NT2/D1 (cell line): ENCODE data around the gene SLC7A6OS.
A peak's percentile ranks its signal among the peaks of the same experiment; 100 is the strongest.

ENCODE experiments used
- DNase-seq: peaks from one replicate; pipeline ENCODE4 v3.0.0-alpha.2; 2011; ENCODE audit warnings: low read depth, low spot score
- H3K27me3 ChIP-seq: 2 replicates; pipeline ENCODE4 v1.6.0; 2011; ENCODE audit warnings: mild to moderate bottlenecking; ENCODE audit not compliant: insufficient read length, insufficient read depth
- H3K36me3 ChIP-seq: 2 replicates; pipeline ENCODE4 v1.6.1; 2011; ENCODE audit warnings: mild to moderate bottlenecking, low read length, mixed read lengths; ENCODE audit not compliant: insufficient read depth, insufficient read length
- H3K4me1 ChIP-seq: 2 replicates; pipeline ENCODE4 v1.5.1; 2011; ENCODE audit not compliant: insufficient read depth, insufficient read length
- H3K4me3 ChIP-seq: 2 replicates; pipeline ENCODE4 v1.5.1; 2011; ENCODE audit warnings: low read depth; ENCODE audit not compliant: insufficient read length
- H3K9ac ChIP-seq: 2 replicates; pipeline ENCODE4 v1.6.0; 2011; ENCODE audit warnings: low read depth; ENCODE audit not compliant: insufficient read length
- H3K9me3 ChIP-seq: 2 replicates; pipeline ENCODE4 v1.5.1; 2011; ENCODE audit warnings: mild to moderate bottlenecking, low read length; ENCODE audit not compliant: insufficient read depth
- SUZ12 ChIP-seq: IDR thresholded peaks from 2 replicates; pipeline ENCODE4 v1.6.1; 2011; ENCODE audit not compliant: insufficient read length, insufficient read depth; ENCODE audit errors: extremely low read depth
- YY1 ChIP-seq: IDR thresholded peaks from 2 replicates; pipeline ENCODE4 v1.6.1; 2011; ENCODE audit not compliant: insufficient read length, insufficient read depth
- ZNF274 ChIP-seq: IDR thresholded peaks from 2 replicates; pipeline ENCODE4 v1.6.1; 2011; ENCODE audit warnings: mild to moderate bottlenecking, low read depth, low read length

SLC7A6OS gene

GRCh38 chr16:68328151-68328859, 17.6 kb upstream of the SLC7A6OS start:
- Histone ChIP-seq H3K4me1 (peaks cover 3% of the 10 kb centered on the region), H3K36me3 (peaks cover 73% of the 10 kb centered on the region), H3K27me3 (no peaks in the 10 kb centered on the region), H3K9me3 (no peaks in the 10 kb centered on the region), H3K4me3 (no peak overlapping the region), H3K9ac (no peak overlapping the region)
- peak; percentile 87 for DNase-seq
- TF ChIP-seq SUZ12 (no peak), YY1 (no peak), ZNF274 (no peak)

- TF ChIP-seq ZNF274: no peak
- no peak for TF ChIP-seq SUZ12
- no peak for TF ChIP-seq YY1
- Histone ChIP-seq H3K36me3 (peaks cover 85% of the 10 kb centered on the region), H3K9me3 (no peaks in the 10 kb centered on the region), H3K9ac (no peak overlapping the region), H3K27me3 (no peaks in the 10 kb centered on the region), H3K4me3 (no peak overlapping the region), H3K4me1 (no peaks in the 10 kb centered on the region)
- no peak for DNase-seq
Measured at GRCh38 chr16:68324780-68325357, 14.1 kb upstream of the SLC7A6OS start.

GRCh38 chr16:68324336-68324735, 13.6 kb upstream of the SLC7A6OS start:
- no peak for DNase-seq
- peaks cover 84% of the 10 kb centered on the region for H3K36me3 ChIP-seq
- no peaks in the 10 kb centered on the region for H3K4me1 ChIP-seq
- TF ChIP-seq YY1 (no peak), ZNF274 (no peak), SUZ12 (no peak)
- H3K4me3 ChIP-seq: no peak overlapping the region
- no peak overlapping the region for H3K9ac ChIP-seq
- no peaks in the 10 kb centered on the region for H3K9me3 ChIP-seq
- H3K27me3 ChIP-seq: no peaks in the 10 kb centered on the region

- no peak for DNase-seq
- no peak for TF ChIP-seq YY1
- no peak for TF ChIP-seq ZNF274
- H3K4me3 ChIP-seq: no peak overlapping the region
- H3K27me3 ChIP-seq: no peaks in the 10 kb centered on the region
- H3K36me3 ChIP-seq: peaks cover 76% of the 10 kb centered on the region
- H3K9me3 ChIP-seq: no peaks in the 10 kb centered on the region
- no peaks in the 10 kb centered on the region for H3K4me1 ChIP-seq
- H3K9ac ChIP-seq: no peak overlapping the region
Measured at GRCh38 chr16:68319185-68319908, 8.6 kb upstream of the SLC7A6OS start.

- DNase-seq: no peak
- Histone ChIP-seq H3K4me3 (no peak overlapping the region), H3K36me3 (peaks cover 58% of the 10 kb centered on the region), H3K4me1 (no peaks in the 10 kb centered on the region), H3K27me3 (no peaks in the 10 kb centered on the region), H3K9ac (no peak overlapping the region), H3K9me3 (no peaks in the 10 kb centered on the region)
- TF ChIP-seq YY1 (no peak), ZNF274 (no peak), SUZ12 (no peak)
Measured at GRCh38 chr16:68313116-68313515, 2.4 kb upstream of the SLC7A6OS start.

GRCh38 chr16:68310437-68310773, 341 bp downstream of the SLC7A6OS start:
- Histone ChIP-seq H3K27me3 (no peaks in the 10 kb centered on the region), H3K36me3 (peaks cover 60% of the 10 kb centered on the region), H3K4me3 (peak overlapping the region; percentile 99), H3K9ac (peak overlapping the region; percentile 100), H3K4me1 (no peaks in the 10 kb centered on the region), H3K9me3 (no peaks in the 10 kb centered on the region)
- DNase-seq: no peak
- TF ChIP-seq SUZ12 (no peak), YY1 (no peak), ZNF274 (no peak)

GRCh38 chr16:68309799-68310198, 947 bp downstream of the SLC7A6OS start:
- Histone ChIP-seq H3K4me1 (no peaks in the 10 kb centered on the region), H3K9me3 (no peaks in the 10 kb centered on the region), H3K27me3 (no peaks in the 10 kb centered on the region), H3K36me3 (peaks cover 65% of the 10 kb centered on the region), H3K9ac (peak overlapping the region; percentile 100), H3K4me3 (peak overlapping the region; percentile 99)
- no peak for DNase-seq
- TF ChIP-seq SUZ12 (no peak), YY1 (no peak), ZNF274 (no peak)

GRCh38 chr16:68306633-68307032, 4.1 kb downstream of the SLC7A6OS start:
- H3K4me3 ChIP-seq: no peak overlapping the region
- H3K36me3 ChIP-seq: peaks cover 75% of the 10 kb centered on the region
- no peak for TF ChIP-seq SUZ12
- TF ChIP-seq YY1: no peak
- no peak for TF ChIP-seq ZNF274
- no peak overlapping the region for H3K9ac ChIP-seq
- no peaks in the 10 kb centered on the region for H3K27me3 ChIP-seq
- H3K4me1 ChIP-seq: no peaks in the 10 kb centered on the region
- H3K9me3 ChIP-seq: no peaks in the 10 kb centered on the region
- DNase-seq: no peak
